ENCODE data around the gene ARMS2.

The ARMS2 gene

GRCh38 chr10:122454071-122454470, 382 bp upstream of the ARMS2 start:
- no peak for DNase-seq

- no peak for DNase-seq
Measured at GRCh38 chr10:122455376-122456079, 1.1 kb downstream of the ARMS2 start.

GRCh38 chr10:122457934-122458333, 3.5 kb downstream of the ARMS2 start:
- peak in 1 of 2 donors; percentile 74 for DNase-seq

GRCh38 chr10:122458693-122459092, 4.2 kb downstream of the ARMS2 start:
- DNase-seq = peak; percentile 22 to 41

GRCh38 chr10:122459561-122460273, 5.3 kb downstream of the ARMS2 start:
- DNase-seq = no peak

- no peak for DNase-seq
Measured at GRCh38 chr10:122460891-122461293, 6.4 kb downstream of the ARMS2 start.

GRCh38 chr10:122461367-122461728, 6.9 kb downstream of the ARMS2 start, which contains the start of gene HTRA1:
TSS of gene HTRA1 (plus strand) at chr10:122461553. CDS start at chr10:122461653, 100 bp downstream.
- DNase-seq = peak; percentile 82 to 91

GRCh38 chr10:122461729-122462532, 7.5 kb downstream of the ARMS2 start:
- DNase-seq = no peak

- DNase-seq = peak in 1 of 2 donors; percentile 31
Measured at GRCh38 chr10:122462533-122463465, 8.3 kb downstream of the ARMS2 start.

- DNase-seq = no peak
Measured at GRCh38 chr10:122463466-122464249, 9.2 kb downstream of the ARMS2 start.

GRCh38 chr10:122464250-122464510, 9.7 kb downstream of the ARMS2 start:
- no peak for DNase-seq

- peak in 1 of 2 donors; percentile 40 for DNase-seq
Measured at GRCh38 chr10:122464586-122464985, 10.1 kb downstream of the ARMS2 start.

- DNase-seq = no peak
Measured at GRCh38 chr10:122465401-122466040, 11.1 kb downstream of the ARMS2 start.

GRCh38 chr10:122466951-122467381, 12.5 kb downstream of the ARMS2 start:
- no peak for DNase-seq

- DNase-seq = no peak
Measured at GRCh38 chr10:122467701-122468100, 13.2 kb downstream of the ARMS2 start.

GRCh38 chr10:122468307-122468925, 14.0 kb downstream of the ARMS2 start:
- no peak for DNase-seq

- no peak for DNase-seq
Measured at GRCh38 chr10:122468926-122469781, 14.7 kb downstream of the ARMS2 start.

- no peak for DNase-seq
Measured at GRCh38 chr10:122469848-122470247, 15.4 kb downstream of the ARMS2 start.

- no peak for DNase-seq
Measured at GRCh38 chr10:122471531-122472177, 17.2 kb downstream of the ARMS2 start.

Data from hippocampal formation (tissue), 2 donors.